Vagina (tissue), 2 donors: Measurements from ENCODE around the gene KDM4B. TPM values are rescaled to one million over a fixed set of nuclear protein-coding genes. Genes with fewer than 3 reads are reported as not detected.

Source experiments
- DNase-seq, 2 donors: peaks; one replicate each; pipeline ENCODE4 v3.0.0-alpha.2; 2017; ENCODE audit errors: extremely low spot score in 2 of 2
- H3K27ac ChIP-seq: fragments of 200-600 bp; sonication (generic); one replicate; pipeline ENCODE4 v1.5.1; 2019
- H3K27me3 ChIP-seq: fragments of 200-600 bp; sonication (generic); one replicate; pipeline ENCODE4 v1.5.1; 2019
- H3K36me3 ChIP-seq, 2 donors: fragments of 200-600 bp; sonication (generic); one replicate each; pipeline ENCODE4 v1.5.1; 2017 to 2019
- H3K4me1 ChIP-seq: fragments of 200-600 bp; sonication (generic); one replicate; pipeline ENCODE4 v1.5.1; 2019
- H3K4me3 ChIP-seq, 2 donors: fragments of 200-600 bp; sonication (generic); 1 replicate in 1 of 2; 2 replicates in 1 of 2; pipeline ENCODE4 v1.5.1; 2016 to 2019
- H3K9me3 ChIP-seq: fragments of 200-600 bp; sonication (generic); one replicate; pipeline ENCODE4 v1.5.1; 2019
- POLR2A ChIP-seq, 2 donors: fragments of 450-650 bp; IDR thresholded peaks; one replicate each; pipeline ENCODE4 v1.6.1; 2017; ENCODE audit warnings: antibody characterized with exemption in 2 of 2, mild to moderate bottlenecking in 2 of 2, moderate library complexity in 2 of 2
- POLR2AphosphoS5 ChIP-seq, 2 donors: sonication (generic); formaldehyde crosslinking; IDR thresholded peaks; one replicate each; pipeline ENCODE4 v1.9.0; 2017; ENCODE audit warnings: antibody characterized with exemption in 2 of 2, mild to moderate bottlenecking in 2 of 2, low read depth in 1 of 2; ENCODE audit not compliant: insufficient read depth in 1 of 2
- intact Hi-C: fragments of 100-400 bp; cut with DNase I; formaldehyde crosslinking; loops from one replicate; pipeline ENCODE4 v1.15.1; 2023
- total RNA-seq: library from RNA; depleted of rRNA; stranded (reverse); fragments of >200 nt; gene quantifications from one replicate; pipeline ENCODE4 v1.2.3, GENCODE V29; 2016
- TF ChIP-seq, protein P1 (sequence below), 3 experiments: fragments of 450-650 bp in 2 of 3; fragments of 200-600 bp in 1 of 3; sonication (generic) in 1 of 3; IDR thresholded peaks; one replicate each; pipeline ENCODE4 v1.5.1; 2017 to 2019; ENCODE audit warnings: antibody characterized with exemption in 3 of 3, mild to moderate bottlenecking in 2 of 3, moderate library complexity in 2 of 3

The KDM4B gene
- total RNA-seq, 1 donor from 2014 or later = 59.7 TPM

DNA sequence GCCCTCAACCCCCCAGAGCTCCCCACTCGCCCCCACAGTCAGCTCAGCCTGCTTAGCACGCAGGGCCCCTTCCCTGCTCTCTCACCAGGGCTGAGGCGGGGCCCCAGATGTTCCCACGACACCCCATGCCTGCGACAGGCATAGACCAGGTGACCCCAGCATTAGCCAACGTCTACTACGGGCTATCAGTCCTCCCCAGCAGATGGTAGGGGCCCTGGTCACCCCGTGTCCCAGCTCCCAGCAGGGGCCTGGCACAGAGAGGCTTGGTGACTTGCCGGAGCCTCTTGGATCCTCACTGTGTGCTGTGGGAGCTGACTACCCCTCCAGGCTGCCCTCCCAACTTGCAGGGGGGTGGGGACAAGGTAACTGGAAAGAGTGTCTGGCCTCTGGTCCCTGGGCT, 80.6 kb downstream of the KDM4B start:
- intact Hi-C loops = loop anchor here (5.0 kb wide), 3 partner anchors 78 to 528 kb away; no protein-coding TSS in a partner anchor
- Histone ChIP-seq H3K36me3 (peaks cover 0 to 13% of the 10 kb centered on the region in 2 donors), H3K9me3 (no peaks in the 10 kb centered on the region), H3K27ac (peak overlapping the region; percentile 78), H3K4me3 (peak overlapping the region in 1 of 2 donors; percentile 21), H3K27me3 (no peaks in the 10 kb centered on the region), H3K4me1 (peaks cover 55% of the 10 kb centered on the region)
- DNase-seq = no peak
- TF ChIP-seq, protein P1, sequence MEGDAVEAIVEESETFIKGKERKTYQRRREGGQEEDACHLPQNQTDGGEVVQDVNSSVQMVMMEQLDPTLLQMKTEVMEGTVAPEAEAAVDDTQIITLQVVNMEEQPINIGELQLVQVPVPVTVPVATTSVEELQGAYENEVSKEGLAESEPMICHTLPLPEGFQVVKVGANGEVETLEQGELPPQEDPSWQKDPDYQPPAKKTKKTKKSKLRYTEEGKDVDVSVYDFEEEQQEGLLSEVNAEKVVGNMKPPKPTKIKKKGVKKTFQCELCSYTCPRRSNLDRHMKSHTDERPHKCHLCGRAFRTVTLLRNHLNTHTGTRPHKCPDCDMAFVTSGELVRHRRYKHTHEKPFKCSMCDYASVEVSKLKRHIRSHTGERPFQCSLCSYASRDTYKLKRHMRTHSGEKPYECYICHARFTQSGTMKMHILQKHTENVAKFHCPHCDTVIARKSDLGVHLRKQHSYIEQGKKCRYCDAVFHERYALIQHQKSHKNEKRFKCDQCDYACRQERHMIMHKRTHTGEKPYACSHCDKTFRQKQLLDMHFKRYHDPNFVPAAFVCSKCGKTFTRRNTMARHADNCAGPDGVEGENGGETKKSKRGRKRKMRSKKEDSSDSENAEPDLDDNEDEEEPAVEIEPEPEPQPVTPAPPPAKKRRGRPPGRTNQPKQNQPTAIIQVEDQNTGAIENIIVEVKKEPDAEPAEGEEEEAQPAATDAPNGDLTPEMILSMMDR (IDR thresholded peaks at IDR 0.05) = no peak
- TF ChIP-seq POLR2AphosphoS5 (IDR thresholded peaks at IDR 0.05; ENCODE audit: insufficient read depth in 1 of 2, low read depth in 1 of 2) (no peak), POLR2A (IDR thresholded peaks at IDR 0.05) (no peak)

DNA sequence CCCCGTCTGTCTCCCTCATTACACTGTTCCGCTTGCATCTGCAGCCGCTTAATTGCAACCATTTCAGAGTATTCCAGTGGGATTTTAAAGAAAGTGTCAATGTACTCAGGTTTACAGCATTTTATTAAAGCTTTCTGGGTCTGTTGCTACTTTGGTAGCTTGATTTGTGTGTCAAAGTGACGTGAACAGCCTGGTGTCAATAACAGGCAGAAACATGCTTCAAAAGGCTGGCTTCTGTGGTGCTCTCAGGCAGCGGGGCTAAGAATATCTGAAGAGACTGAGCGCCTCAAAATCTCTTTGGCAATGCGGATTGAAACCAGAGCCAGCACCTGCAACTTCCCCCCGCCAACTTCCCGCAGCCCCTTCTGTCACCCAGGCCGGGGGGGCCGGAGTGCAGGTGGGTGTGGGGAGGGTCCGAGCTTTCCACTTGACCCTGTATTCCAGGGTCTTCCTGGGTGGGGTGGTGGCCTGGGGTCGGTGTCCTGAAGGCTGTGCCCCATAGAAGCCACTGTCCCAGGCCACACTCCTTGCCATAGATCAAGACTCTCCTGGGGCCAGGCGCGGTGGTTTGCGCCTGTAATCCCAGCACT, 81.2 kb downstream of the KDM4B start:
- Histone ChIP-seq H3K4me1 (peaks cover 55% of the 10 kb centered on the region), H3K36me3 (peaks cover 0 to 19% of the 10 kb centered on the region in 2 donors), H3K27me3 (no peaks in the 10 kb centered on the region), H3K27ac (peak overlapping the region; percentile 78), H3K4me3 (no peak overlapping the region), H3K9me3 (no peaks in the 10 kb centered on the region)
- DNase-seq = no peak
- TF ChIP-seq POLR2AphosphoS5 (IDR thresholded peaks at IDR 0.05; ENCODE audit: insufficient read depth in 1 of 2, low read depth in 1 of 2) (no peak), POLR2A (IDR thresholded peaks at IDR 0.05) (no peak)
- TF ChIP-seq, protein P1 (IDR thresholded peaks at IDR 0.05) = no peak
- intact Hi-C loops = no loop called here

DNA sequence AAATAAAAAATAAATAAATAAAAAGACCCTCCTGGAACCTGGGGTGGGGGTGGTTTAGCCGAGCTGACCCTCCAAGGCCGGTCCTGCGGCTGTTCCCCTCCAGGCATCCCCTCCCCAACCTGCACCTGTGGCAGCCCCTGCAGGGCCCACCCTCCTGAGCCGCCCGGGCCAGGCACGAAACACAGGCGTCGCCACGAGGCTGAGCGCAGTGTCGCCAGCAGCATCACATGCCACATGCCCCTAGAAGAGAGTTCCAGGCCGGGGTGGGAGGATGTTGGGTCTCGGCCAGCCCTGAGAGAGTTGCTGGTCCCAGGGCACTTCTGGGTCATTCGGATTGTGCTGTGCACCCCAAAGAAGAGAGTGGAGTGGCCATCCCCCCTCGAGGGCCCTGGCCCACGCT, 82.0 kb downstream of the KDM4B start:
- Histone ChIP-seq H3K27me3 (no peaks in the 10 kb centered on the region), H3K9me3 (no peaks in the 10 kb centered on the region), H3K4me1 (peaks cover 49% of the 10 kb centered on the region), H3K36me3 (peaks cover 0 to 20% of the 10 kb centered on the region in 2 donors), H3K27ac (no peak overlapping the region), H3K4me3 (no peak overlapping the region)
- TF ChIP-seq POLR2AphosphoS5 (IDR thresholded peaks at IDR 0.05; ENCODE audit: insufficient read depth in 1 of 2, low read depth in 1 of 2) (no peak), POLR2A (IDR thresholded peaks at IDR 0.05) (no peak)
- TF ChIP-seq, protein P1 (IDR thresholded peaks at IDR 0.05) = no peak
- intact Hi-C loops = no loop called here
- no peak for DNase-seq

DNA sequence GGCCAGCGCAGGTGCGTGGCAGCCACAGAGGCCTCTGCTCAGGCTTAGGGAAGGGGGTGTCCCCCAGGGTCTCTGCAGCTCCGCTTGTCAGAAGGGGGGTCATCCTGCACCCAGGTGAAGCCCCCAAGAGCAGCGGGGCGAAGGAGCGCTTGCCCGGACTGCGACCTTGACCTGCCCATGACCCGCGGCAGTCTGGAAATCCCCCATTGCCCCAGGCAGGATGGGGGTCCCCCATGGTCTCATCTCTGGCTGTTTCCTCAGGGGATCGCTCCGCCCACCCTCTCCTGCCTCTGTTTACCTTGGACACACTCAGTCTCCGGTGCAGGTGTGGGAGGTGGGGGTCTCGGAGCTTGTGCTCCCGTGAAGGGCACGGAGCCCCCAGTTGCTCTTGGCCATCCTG, 82.7 kb downstream of the KDM4B start:
- Histone ChIP-seq H3K4me1 (peaks cover 42% of the 10 kb centered on the region), H3K27me3 (no peaks in the 10 kb centered on the region), H3K36me3 (peaks cover 0 to 20% of the 10 kb centered on the region in 2 donors), H3K9me3 (no peaks in the 10 kb centered on the region), H3K4me3 (no peak overlapping the region), H3K27ac (no peak overlapping the region)
- intact Hi-C loops = no loop called here
- DNase-seq = no peak
- TF ChIP-seq POLR2AphosphoS5 (IDR thresholded peaks at IDR 0.05; ENCODE audit: insufficient read depth in 1 of 2, low read depth in 1 of 2) (no peak), POLR2A (IDR thresholded peaks at IDR 0.05) (no peak)
- TF ChIP-seq, protein P1 (IDR thresholded peaks at IDR 0.05) = no peak

DNA sequence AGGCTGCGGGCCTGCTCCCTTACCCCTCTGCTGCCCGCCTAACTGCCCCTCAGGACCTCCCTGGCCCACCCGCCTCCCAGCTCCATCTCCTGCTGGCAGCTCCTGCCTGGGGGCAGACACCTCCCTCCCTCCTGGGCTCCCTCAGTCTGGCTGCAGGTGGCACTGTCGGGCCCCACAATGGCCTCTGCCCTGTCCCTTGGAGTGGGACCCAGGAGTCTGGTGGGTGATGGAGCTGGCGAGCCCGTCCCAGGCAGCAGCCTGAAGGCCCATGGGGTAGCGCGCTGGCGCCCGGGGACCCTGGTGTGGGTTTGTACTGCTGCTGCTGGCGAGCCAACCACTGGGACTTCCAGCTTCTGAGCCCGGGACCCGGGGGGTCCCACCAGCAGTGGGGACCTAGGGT, 83.6 kb downstream of the KDM4B start:
- H3K36me3 ChIP-seq = peaks cover 0 to 20% of the 10 kb centered on the region in 2 donors

More for the DNA sequence above, 83.6 kb downstream of the KDM4B start:
- H3K27me3 ChIP-seq = no peaks in the 10 kb centered on the region
- H3K27ac ChIP-seq = no peak overlapping the region
- peaks cover 33% of the 10 kb centered on the region for H3K4me1 ChIP-seq
- no peak overlapping the region for H3K4me3 ChIP-seq
- no peaks in the 10 kb centered on the region for H3K9me3 ChIP-seq
- intact Hi-C loops = no loop called here
- DNase-seq = no peak
- TF ChIP-seq POLR2AphosphoS5 (IDR thresholded peaks at IDR 0.05; ENCODE audit: insufficient read depth in 1 of 2, low read depth in 1 of 2) (no peak), POLR2A (IDR thresholded peaks at IDR 0.05) (no peak)
- TF ChIP-seq, protein P1 (IDR thresholded peaks at IDR 0.05) = no peak
